Activated T-helper 1 cell treated with Interleukin-2 at 50 U/mL for 16 hours (primary cell): ENCODE data around the gene MCRIP1.
"Not testable (repeated sequence)": the region's sequence is repeated elsewhere in the genome, so short reads cannot be mapped to it uniquely, and the experiment has no call there.

Experiments
- DNase-seq: peaks from one replicate; pipeline ENCODE4 v3.0.0-alpha.2; 2020; ENCODE audit warnings: low read depth

The MCRIP1 gene

DNA sequence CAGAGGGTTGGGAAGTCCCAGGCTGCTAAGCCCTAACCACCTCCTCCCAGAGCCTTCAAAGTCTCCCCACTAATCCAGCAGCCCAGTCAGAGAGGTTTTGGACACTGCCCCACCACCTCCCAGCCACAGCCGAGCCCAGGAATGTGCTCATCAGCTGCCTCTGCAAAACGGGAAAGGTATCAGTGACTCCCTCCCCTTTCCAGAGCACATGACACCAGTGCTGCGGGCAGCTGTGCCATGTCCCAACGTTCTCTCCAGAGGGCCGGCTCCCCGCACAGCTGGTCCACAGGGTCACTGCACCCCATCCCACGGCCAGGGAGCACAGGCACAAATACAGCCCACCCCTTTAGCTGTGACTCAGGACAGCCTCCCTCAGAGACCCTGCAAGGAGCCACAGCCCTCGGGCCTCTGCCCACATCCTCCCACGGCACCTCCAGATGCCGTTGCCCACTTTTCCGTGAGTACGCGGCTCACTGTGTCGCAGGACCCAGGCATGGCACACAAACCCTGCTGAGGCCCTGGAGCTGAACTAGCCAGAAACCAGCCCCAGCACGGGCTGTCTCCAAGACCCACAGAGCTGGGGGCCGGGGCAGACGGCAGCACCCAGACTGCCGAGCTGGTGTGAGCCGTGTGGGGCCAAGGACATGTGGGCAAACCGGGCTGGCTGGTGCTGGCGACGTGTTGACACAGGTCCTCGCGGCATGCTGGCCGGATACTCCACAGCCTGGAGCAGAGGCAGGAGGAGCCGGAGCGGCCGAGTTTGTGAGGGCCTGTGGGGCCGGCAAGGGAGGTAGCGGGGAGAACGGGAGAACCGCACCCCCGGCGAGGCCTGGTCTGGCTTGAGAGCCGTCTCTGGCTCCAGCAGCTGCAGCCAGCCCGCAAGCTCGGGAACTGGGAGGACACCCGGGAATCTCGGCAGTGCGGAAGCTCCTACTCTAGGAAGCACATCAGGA is 8.0 kb upstream of the MCRIP1 start:
- DNase-seq, result no peak

DNA sequence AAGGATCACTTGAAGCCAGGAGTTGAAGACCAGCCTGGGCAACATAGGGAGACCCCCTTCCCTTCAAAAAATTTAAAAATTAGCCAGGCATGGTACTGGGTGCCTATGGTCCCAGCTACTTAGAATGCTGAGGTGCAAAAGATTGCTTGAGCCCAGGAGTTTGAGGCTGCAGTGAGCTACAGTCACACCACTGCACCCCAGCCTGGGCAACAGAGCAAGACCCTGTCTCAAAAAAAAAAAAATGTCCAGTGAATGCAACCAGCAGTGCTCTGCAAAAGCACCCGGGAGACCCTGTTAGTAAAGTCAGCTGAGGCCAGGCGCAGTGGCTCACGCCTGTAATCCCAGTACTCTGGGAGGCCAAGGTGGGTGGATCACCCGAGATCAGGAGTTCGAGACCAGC is 7.0 kb upstream of the MCRIP1 start:
- DNase-seq, result not testable (repeated sequence)

DNA sequence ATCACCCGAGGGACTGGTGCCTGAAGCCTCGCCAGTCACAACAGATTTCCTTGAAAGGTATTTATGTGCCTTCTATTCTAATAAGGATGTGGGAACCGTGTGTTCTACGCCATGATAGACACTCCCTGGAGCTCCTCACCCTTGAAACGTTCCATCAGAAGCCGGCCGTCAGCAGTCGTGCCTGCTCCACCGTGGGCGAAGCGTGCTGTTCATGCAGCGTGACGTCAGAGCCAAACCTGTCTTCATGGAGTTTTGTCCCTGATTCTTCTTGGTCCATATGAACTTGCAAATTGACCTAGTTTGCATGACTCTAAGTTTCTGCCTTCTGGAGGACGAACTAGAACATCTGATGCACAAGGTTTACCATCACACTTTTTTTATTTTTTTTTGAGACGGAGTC is 6.2 kb upstream of the MCRIP1 start:
- no peak for DNase-seq

DNA sequence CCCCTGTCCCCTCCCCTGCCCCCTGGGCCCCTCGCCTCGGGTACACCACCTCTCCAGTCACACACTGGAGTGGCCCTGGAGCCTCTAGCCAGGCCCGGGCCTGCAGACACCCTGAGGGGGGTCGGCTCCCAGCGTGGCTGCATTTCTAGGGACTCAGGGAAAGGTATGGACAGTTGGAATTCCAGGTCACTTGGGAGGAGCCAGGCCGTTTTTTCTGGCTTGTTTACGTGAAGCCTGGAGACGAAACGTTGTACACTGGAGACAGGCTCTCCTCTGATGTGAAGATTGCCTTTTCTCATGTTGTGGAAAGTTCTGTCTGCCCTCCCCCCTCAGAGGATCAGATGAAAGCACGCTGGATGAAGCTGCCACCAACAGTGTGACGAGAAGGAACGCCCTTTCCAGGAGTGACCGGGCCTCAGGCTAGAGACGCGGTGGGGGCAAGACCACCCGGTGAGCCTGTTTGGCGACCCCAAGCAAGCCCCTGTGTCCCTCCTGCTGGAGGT is 5.7 kb upstream of the MCRIP1 start:
- DNase-seq, result no peak

DNA sequence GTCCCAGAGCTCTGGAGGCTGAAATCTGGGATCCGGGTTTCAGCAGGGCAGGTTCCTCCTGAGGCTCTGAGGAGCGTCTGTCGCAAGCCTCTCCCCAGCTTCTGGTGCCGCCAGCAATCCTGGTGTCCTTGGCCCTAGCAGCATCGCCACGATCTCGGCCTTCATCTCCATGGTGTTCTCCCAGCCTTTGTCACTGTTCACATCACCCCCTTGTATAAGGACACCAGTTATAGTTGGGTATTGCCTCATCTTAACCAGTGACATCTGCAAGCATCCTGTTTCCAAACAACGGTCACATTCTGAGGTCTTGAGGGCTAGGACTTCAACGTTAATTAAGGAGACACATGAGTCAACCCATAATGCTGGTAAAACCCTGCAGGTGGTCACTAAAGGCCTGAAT is 4.5 kb upstream of the MCRIP1 start:
- no peak for DNase-seq

DNA sequence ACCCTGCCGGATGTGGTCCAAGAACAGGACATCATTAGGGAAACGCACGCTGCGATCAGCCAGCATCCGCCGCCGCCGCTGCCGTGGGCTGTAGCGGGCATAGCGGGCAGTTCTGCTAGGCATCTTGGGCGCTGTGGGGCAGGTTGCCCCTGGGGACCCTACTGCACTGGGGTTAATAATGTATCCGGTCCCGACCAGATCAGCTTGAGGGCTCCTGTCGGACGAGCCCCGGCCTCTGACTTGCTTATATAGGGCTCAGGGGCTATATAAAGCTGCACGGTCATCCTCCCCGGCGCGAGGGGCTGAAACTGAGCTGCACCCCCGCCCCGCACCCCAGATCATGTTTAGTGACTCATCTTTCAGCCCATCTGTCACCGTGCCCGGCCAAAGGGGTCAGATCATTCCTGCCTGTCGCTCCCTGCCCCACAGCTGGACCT is 1.8 kb upstream of the MCRIP1 start, which contains the start of gene PPP1R27:
TSS of gene PPP1R27 (minus strand) at position 220 of the 437 bp plus-strand sequence. CDS start at position 123, 97 bp downstream.
- DNase-seq, result no peak

DNA sequence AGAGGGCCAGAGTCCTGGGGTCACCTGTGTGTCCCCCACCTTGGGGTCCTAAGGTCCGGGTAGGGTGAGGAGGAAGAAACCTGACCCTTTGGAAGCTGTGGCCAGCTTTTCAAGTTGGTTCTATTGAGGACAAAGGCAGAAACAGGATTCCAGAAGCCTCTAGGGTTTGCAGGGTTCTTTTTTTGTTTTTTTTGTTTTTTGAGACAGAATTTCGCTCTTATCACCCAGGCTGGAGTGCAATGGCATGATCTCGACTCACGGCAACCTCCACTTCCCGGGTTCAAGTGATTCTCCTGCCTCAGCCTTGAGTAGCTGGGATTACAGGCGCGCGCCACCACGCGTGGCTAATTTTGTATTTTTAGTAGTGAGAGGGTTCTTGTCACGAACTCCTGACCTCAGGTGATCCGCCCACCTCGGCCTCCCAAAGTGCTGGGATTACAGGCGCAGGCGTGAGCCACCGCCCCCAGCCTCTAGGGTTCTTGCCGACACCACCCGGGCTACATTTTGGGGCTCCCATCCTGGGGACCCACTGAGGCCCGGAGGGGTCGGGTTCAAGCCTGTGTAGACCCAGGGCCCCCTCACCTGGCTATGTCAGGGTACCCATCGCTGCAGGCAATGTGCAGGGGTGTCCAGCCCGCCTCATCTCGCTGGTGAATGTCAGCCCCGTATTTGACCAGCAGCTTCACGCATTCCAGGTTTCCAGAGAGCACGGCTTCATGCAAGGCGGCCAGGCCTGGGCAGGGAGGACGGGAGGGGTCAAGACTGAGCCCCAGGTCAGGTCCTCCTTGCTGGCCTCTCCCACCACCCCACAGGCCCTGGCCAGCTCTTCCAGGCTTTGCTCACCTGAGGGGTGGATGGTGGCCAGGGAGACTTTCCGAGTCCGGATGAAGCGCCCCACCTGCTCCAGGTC is 1.1 kb upstream of the MCRIP1 start:
- DNase-seq, result no peak

DNA sequence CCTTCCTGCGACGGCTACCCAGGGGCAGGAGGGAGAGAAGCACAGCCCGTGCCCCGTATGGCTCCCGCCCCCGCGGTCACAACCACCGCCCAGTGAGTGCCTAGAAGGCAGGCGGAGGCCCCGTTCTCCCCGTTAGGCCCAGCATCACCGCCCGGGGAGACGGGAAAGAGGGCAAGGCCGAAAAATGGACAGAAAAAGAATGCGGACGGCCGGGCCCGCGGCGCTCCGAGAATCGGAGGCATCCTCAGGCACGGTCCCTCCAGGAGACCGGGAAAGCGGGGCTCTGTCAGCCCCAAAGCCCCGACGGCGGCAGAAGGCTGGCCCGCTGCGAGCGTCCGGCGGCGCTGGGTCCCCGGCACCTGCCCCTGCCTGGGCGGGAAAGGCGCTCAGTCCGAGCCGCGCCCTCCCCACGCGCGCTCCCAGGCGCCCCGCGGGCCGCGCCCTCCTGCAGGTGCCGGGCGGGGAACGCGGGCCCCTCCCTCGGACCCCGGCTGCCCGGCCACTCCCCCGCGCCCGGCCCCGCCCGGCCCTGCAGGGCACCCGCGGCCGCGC is 407 bp downstream of the MCRIP1 start:
- no peak for DNase-seq

DNA sequence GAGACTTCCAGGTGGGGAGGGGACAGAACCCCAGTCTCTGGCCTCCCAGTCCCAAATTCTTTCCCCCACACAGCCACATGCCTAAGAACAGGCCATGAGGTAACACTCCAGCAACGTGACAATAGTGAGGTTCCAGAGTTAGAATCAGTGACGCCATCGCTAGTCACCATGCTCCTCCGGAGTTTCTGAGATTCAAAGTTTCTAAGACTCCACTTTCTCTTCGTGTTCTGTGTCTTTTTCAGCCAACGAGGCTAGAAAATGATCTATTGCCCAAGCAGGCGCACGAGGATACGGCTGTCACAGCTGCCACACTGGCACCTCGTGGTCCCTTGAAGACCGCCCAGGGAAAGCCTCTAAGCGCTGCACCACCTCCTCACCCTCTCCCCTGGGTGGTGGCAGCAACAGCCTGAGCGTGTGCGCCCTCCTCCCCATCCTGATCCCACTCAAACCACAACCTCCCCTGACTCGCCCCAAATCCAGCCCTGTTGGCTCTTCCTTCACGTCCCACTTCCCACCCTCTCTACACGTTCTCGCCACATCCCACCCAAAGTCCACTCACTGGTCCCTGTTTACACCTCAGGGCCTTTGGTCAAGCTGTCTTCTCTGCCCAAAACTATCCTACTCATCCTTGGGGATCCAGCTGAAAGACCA is 1.0 kb downstream of the MCRIP1 start:
- DNase-seq, result no peak

DNA sequence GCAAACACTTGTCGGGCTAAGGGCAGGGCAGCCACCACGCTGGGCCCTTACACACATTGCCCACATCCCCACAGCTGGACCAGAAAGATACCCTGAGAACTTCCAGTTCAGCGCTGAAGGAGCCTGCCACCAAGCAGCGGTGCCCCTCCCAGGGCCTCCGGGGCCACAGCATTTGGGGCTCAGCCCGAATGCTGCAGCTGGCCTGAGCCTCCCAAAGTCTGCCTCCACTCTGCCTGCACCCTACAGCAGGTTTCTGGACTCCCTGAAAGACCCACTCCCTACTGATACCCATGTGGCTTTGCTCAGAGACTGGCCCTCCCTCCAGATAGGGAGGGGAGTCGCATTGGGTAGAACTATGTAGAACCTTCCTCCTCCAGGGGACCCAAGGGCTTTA is 1.5 kb downstream of the MCRIP1 start:
- no peak for DNase-seq

DNA sequence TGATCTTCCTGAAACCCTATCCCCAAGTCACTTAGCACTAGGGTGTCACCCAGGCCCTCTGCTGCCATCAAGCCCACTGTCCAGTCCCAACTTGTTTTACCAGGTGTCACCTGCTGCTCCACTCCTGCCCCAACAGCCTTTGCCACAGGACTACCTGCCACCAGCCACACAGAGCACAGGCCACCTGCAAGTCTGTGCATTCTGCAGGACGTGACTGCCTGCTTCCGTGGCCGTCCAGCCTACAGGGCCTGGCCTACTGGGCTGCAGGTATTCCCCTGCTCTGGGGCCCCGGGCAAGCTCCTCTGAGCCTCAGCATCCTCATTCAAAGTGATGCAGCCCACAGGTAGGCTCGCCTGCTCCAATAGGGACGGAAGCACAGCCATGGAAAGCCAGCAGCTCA is 3.2 kb downstream of the MCRIP1 start:
- DNase-seq, result no peak

DNA sequence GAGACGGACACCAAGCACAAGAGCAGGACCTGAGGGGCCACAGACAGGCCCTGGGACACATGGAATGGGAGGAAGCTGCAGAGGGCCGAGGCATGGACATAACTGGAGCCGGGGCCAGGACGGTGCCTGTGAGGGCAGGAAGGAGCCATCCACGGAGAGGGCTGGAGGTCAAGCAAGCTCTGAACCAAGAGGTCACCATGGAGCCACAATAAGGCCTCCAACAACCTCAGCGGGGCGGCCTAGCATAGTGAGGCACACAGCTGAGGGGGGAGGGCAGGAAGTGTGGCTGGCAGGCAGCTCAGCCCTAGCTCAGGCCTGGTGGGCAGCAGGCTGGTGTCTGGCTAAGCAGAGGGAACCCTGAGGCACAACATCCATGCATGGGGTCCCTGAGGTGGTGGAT is 4.4 kb downstream of the MCRIP1 start:
- no peak for DNase-seq

DNA sequence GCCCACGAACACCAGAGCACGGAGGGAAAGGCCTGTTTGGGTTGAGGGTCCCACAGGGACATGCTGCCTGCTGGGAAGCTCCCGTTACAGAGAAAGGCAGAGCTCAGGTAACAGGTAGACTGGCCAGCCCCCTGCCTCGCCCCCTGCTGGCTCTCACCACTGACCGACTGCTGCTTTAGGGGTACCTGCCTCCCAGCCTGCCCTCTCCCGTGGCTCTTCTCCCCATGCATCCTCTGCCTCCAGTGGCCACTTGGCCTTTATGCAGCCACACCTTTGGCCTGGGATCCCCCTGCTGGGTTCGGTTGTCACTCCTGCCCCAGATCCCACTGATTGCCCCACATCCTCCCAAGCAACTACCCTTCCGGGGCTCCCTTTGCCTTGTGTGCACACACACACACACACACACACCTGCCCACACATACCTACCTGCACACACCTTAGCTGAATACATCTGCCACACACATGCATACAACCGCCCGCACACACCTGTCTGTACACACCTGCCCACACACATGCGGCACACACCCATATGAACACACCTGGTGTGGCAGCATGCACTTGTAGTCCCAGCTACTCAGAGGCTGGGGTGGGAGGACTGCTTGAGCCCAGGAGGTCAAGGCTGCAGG is 7.1 kb downstream of the MCRIP1 start:
- no peak for DNase-seq

DNA sequence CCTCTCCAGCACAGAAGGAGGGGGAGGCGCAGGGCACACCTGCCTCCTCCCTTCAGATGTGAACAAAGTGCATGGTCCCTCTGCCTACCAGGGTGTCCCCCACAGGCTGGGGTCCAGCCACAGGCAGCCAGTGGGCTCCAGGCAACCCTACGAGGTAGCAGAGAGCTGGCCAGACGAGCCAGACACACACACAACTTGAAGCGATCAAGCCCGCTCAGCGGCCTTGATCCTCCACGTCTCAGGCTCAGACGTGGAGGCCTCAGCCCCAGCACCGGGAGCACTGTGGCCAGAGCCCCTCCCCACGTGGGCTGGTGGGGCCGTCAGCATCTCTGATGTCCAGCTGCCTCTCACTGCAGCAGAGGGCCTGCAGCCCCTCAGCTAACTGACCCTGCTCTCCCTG is 8.5 kb downstream of the MCRIP1 start:
- no peak for DNase-seq

DNA sequence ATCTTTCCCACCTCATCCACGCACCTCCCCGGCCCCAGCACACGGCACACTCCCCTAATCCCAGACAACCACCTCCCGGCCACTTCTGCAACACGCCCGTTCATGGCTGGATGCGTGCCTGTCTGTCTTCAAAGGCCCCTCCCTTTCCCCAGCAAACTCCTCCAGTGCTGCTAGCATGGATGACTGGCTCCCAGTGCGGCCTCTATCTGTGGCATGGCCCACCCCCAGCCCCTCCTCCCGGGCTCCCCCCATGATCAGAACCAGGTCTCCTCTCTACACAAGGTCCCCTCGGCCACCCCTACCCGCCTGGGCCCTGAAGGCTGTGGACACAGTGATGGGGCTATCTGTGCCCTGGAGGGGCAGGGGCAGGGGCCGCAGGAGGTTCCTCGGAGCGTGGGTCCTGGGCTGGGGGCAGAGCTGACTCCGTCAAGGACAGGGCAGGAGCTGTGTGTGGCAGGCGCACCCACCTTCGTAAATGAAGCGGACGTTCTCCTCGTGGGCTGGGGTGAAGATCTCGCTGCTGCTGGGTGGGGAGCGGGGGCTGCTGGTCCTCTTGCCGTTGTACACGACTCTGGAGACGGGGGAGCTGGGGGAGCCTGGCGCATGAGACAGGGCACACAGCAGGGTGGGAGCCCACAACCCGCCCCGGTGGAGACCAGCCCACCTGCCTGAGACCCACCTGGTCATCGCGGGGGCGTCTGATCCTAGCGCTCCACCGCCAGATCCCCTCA is 9.1 kb downstream of the MCRIP1 start:
- DNase-seq, result no peak

DNA sequence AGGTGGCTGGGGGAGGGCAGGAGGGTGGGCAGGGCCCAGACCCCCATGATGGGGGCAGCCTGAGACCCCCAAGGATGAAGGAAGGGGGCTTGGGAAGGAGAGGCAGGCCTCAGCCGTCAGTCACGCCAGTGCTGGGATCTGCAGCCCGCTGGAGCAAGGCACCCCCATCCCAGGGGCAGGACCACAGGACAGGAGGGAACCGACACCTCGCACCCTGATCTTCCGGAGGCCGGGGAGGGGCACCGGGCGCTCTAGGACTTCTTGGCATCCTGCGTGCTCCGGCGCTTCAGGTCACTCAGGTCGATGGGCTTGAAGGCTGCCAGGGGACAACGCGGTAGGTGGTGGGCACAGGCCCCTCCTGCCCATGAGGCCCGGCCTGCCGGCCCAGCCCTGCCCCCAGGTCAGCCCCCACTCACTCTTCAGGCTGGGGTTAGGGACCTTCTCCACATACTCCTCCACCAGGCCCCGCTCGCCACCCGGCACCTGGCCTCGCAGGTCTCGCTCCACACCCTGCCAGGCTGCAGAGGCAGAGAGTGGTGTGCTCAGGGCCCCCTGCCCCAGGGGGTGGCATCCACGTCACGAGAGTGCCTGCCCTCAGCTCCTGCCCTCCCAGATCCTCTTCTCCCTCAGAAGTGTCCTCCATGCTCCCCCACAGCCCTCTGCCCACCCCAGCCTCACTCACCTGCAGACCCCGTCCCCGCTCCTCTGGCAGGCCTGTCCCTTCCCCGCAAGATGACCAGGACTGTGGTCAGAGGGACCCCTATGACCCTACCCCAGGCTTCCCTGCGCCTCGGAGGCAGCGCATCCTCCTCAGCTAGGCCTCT is 9.9 kb downstream of the MCRIP1 start:
- DNase-seq, result no peak

DNA sequence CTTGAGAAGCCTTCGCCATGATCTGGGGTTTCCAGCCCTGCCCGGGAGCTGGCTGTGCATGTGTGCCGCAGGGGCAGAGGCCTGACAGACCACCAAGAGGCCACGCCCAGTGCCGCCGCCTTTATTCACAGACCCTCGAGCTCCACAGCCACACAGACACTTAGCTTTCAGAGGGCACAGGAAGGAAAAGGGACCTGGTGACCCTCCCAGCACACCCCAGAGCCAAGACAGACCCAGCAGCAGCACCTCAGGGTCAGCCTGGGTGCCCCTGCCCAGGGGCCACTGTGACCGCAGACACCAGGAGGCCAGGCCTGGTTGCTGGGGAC is 10.8 kb downstream of the MCRIP1 start:
- DNase-seq, result no peak

DNA sequence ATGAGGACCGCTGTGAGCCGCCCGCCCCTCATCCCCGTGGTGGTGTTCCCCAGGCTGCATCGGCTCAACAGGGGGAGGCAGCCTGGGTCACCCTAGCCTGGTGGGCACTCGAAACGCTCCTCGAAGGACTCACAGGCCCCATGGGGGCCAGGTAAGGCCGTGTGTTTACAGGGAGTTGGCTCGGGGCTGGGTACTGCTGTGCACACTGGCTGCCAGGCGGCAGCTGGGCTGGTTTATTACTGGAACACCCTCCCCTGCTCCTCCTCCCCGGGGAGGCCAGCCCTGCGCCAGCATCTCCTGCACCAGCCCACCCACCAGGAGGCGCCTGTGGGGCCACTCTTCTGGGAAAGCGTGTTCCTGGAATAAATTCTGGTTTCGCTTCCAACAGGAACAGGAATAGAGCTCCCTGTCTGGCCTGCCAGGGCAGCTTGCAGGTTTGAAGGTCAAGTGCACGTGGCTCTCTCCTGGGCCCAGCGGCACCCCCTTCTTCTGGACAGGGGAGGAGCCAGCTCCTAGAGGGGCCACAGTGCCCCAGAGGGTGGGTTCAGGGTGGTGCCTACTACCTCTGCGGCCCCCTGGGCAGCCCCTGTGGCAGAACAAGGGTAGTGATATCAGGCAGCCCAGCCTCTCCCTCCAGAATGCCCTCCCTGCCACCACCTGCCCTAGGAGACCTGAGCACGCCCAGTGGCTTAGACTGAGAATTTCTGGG is 11.3 kb downstream of the MCRIP1 start:
- no peak for DNase-seq

DNA sequence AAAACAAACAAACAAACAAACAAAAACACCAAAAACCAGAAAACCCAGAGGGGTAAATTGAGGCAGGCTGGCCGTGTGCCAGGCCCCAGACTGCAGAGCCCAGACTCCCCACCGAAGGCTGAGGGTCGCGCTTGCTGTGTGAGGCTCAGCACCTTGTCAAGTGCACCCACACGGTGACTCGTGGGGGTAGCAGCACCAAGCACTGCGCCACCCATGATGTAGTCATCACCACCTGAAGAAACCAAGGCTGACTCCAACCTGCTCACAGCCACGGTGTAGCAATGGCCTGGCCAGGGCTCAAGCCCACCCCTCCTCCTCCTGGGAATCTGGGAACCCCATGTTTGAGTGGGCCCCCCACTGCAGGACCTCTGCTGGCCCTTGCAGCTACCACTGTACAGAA is 11.9 kb downstream of the MCRIP1 start:
- no peak for DNase-seq
